Tibial artery (tissue), 4 donors: ENCODE data around the gene HRCT1.
A peak's percentile ranks its signal among the peaks of the same experiment; 100 is the strongest.

Experiments used
- DNase-seq, 2 donors: peaks; one replicate each; pipeline ENCODE4 v3.0.0-alpha.2; 2019
- H3K27ac ChIP-seq, 2 donors: fragments of 200-600 bp; sonication (generic) in 1 of 2; 1 replicate in 1 of 2; 2 replicates in 1 of 2; pipeline ENCODE4 v1.5.1; 2018 to 2019; ENCODE audit warnings: mild to moderate bottlenecking in 1 of 2
- H3K27me3 ChIP-seq, 2 donors: fragments of 200-600 bp; sonication (generic) in 1 of 2; one replicate each; pipeline versions ENCODE4 v1.5.1 to v1.6.0; 2016 to 2019
- H3K36me3 ChIP-seq, 3 donors: fragments of 200-600 bp; sonication (generic) in 2 of 3; one replicate each; pipeline ENCODE4 v1.5.1; 2016 to 2019; ENCODE audit warnings: mild to moderate bottlenecking in 2 of 3
- H3K4me1 ChIP-seq, 4 donors: fragments of 200-600 bp; sonication (generic) in 2 of 4; 1 replicate in 3 of 4; 2 replicates in 1 of 4; pipeline ENCODE4 v1.5.1; 2016 to 2019
- H3K4me3 ChIP-seq, 2 donors: fragments of 200-600 bp; sonication (generic) in 1 of 2; 1 replicate in 1 of 2; 2 replicates in 1 of 2; pipeline ENCODE4 v1.5.1; 2018 to 2019; ENCODE audit warnings: mild to moderate bottlenecking in 2 of 2
- H3K9me3 ChIP-seq, 3 donors: fragments of 200-600 bp; sonication (generic) in 1 of 3; one replicate each; pipeline ENCODE4 v1.5.1; 2016 to 2019
- CTCF ChIP-seq, 2 experiments: fragments of 200-600 bp in 1 of 2; fragments of 450-650 bp in 1 of 2; IDR thresholded peaks; one replicate each; pipeline ENCODE4 v1.5.1; 2017 to 2019; ENCODE audit warnings: antibody characterized with exemption in 2 of 2, mild to moderate bottlenecking in 1 of 2, moderate library complexity in 1 of 2
- intact Hi-C: fragments of 100-400 bp; cut with DNase I; formaldehyde crosslinking; loops from one replicate; pipeline ENCODE4 v1.15.0; 2023; ENCODE audit warnings: low total_unique reads

The HRCT1 gene

GRCh38 chr9:35914301-35914807 lies 8.4 kb downstream of the HRCT1 start:
- no peak for TF ChIP-seq CTCF (IDR thresholded peaks at IDR 0.05)
- intact Hi-C loops, result no loop called here
- DNase-seq, result no peak

GRCh38 chr9:35915681-35916294 lies 9.8 kb downstream of the HRCT1 start:
- Histone ChIP-seq H3K27ac (peak overlapping the region in 1 of 2 donors; percentile 15), H3K4me1 (peaks cover 0 to 73% (median 42%) of the 10 kb centered on the region in 4 donors), H3K4me3 (no peak overlapping the region), H3K27me3 (no peaks in the 10 kb centered on the region), H3K36me3 (no peaks in the 10 kb centered on the region), H3K9me3 (no peaks in the 10 kb centered on the region)
- intact Hi-C loops, result no loop called here
- no peak for TF ChIP-seq CTCF (IDR thresholded peaks at IDR 0.05)
- DNase-seq, result no peak

More at GRCh38 chr9:35914301-35914807, 8.4 kb downstream of the HRCT1 start:
- peak overlapping the region; percentile 62 to 64 for H3K27ac ChIP-seq
- H3K36me3 ChIP-seq, result no peaks in the 10 kb centered on the region
- no peak overlapping the region for H3K4me3 ChIP-seq
- H3K9me3 ChIP-seq, result no peaks in the 10 kb centered on the region
- no peaks in the 10 kb centered on the region for H3K27me3 ChIP-seq
- H3K4me1 ChIP-seq, result peaks cover 2 to 77% (median 56%) of the 10 kb centered on the region in 4 donors

GRCh38 chr9:35917261-35917660 lies 11.3 kb downstream of the HRCT1 start:
- H3K27me3 ChIP-seq, result no peaks in the 10 kb centered on the region
- no peaks in the 10 kb centered on the region for H3K9me3 ChIP-seq
- DNase-seq, result no peak
- no peaks in the 10 kb centered on the region for H3K36me3 ChIP-seq
- peak overlapping the region; percentile 27 to 36 for H3K27ac ChIP-seq
- intact Hi-C loops, result no loop called here
- TF ChIP-seq CTCF (IDR thresholded peaks at IDR 0.05), result no peak
- no peak overlapping the region for H3K4me3 ChIP-seq
- peaks cover 0 to 59% (median 30%) of the 10 kb centered on the region in 4 donors for H3K4me1 ChIP-seq

GRCh38 chr9:35918780-35919179 lies 12.8 kb downstream of the HRCT1 start:
- no peaks in the 10 kb centered on the region for H3K36me3 ChIP-seq
- DNase-seq, result no peak
- no peaks in the 10 kb centered on the region for H3K27me3 ChIP-seq
- H3K4me3 ChIP-seq, result no peak overlapping the region
- TF ChIP-seq CTCF (IDR thresholded peaks at IDR 0.05), result no peak
- H3K9me3 ChIP-seq, result no peaks in the 10 kb centered on the region
- H3K4me1 ChIP-seq, result peaks cover 0 to 61% (median 26%) of the 10 kb centered on the region in 4 donors
- intact Hi-C loops, result no loop called here
- H3K27ac ChIP-seq, result peak overlapping the region; percentile 5 to 24

GRCh38 chr9:35919212-35920008 lies 13.4 kb downstream of the HRCT1 start:
- no peak for TF ChIP-seq CTCF (IDR thresholded peaks at IDR 0.05)
- no peak for DNase-seq
- Histone ChIP-seq H3K27me3 (no peaks in the 10 kb centered on the region), H3K4me1 (peaks cover 0 to 63% (median 29%) of the 10 kb centered on the region in 4 donors), H3K9me3 (no peaks in the 10 kb centered on the region), H3K27ac (peak overlapping the region; percentile 5 to 36), H3K4me3 (no peak overlapping the region), H3K36me3 (no peaks in the 10 kb centered on the region)
- intact Hi-C loops, result no loop called here
